Mesodermal cell (in vitro differentiated cells): ENCODE data around the gene SDK1.
"Not testable (repeated sequence)": the region's sequence is repeated elsewhere in the genome, so short reads cannot be mapped to it uniquely, and the experiment has no call there.

Source experiments
- H3K27ac ChIP-seq: 2 replicates; pipeline ENCODE4 v1.7.0; 2013; ENCODE audit warnings: mild to moderate bottlenecking, low read depth, low read length, moderate library complexity; ENCODE audit not compliant: severe bottlenecking
- H3K36me3 ChIP-seq: 2 replicates; pipeline ENCODE4 v1.7.1; 2013; ENCODE audit warnings: mild to moderate bottlenecking, low read length, moderate library complexity; ENCODE audit not compliant: control insufficient read depth, insufficient read depth
- H3K4me1 ChIP-seq: one replicate; pipeline ENCODE4 v1.7.1; 2013; ENCODE audit warnings: mild to moderate bottlenecking, low read length; ENCODE audit not compliant: insufficient read depth, control insufficient read depth, poor library complexity, severe bottlenecking
- H3K4me3 ChIP-seq: 2 replicates; pipeline ENCODE4 v1.7.0; 2013; ENCODE audit warnings: low read length, control low read depth, mild to moderate bottlenecking; ENCODE audit not compliant: insufficient read depth, poor library complexity, severe bottlenecking; ENCODE audit errors: extremely low read depth
- H3K9me3 ChIP-seq: 2 replicates; pipeline ENCODE4 v1.7.1; 2013; ENCODE audit warnings: mild to moderate bottlenecking, low read length, moderate library complexity; ENCODE audit not compliant: control insufficient read depth
- WGBS, 2 experiments: methylation state at CpG; one replicate each; pipeline ENCODE4 v1.1.5; 2013; ENCODE audit warnings: missing lambda C conversion rate in 2 of 2; ENCODE audit not compliant: insufficient coverage in 2 of 2; 5-methylcytosine and 5-hydroxymethylcytosine counted together

Gene SDK1

GRCh38 chr7:4093035-4093434 is 792.0 kb downstream of the SDK1 start:
- Histone ChIP-seq H3K9me3 (peaks cover 9% of the 10 kb centered on the region), H3K36me3 (no peaks in the 10 kb centered on the region), H3K4me1 (no peaks in the 10 kb centered on the region), H3K27ac (no peak overlapping the region), H3K4me3 (no peak overlapping the region)
- 88 to 100% methylated on average over 1 of the region's 2 CpGs for WGBS, 2 experiments

GRCh38 chr7:4093483-4093882 is 792.4 kb downstream of the SDK1 start:
- Histone ChIP-seq H3K4me1 (no peaks in the 10 kb centered on the region), H3K9me3 (peaks cover 9% of the 10 kb centered on the region), H3K4me3 (no peak overlapping the region), H3K36me3 (no peaks in the 10 kb centered on the region), H3K27ac (no peak overlapping the region)
- 92 to 94% methylated on average over 21 of the region's 21 CpGs for WGBS, 2 experiments

- not testable (repeated sequence) for H3K4me3 ChIP-seq, H3K27ac ChIP-seq, H3K4me1 ChIP-seq, H3K36me3 ChIP-seq, H3K9me3 ChIP-seq
- 89 to 98% methylated on average over 6 of the region's 9 CpGs for WGBS, 2 experiments
These were observed 793.1 kb downstream of the SDK1 start for GRCh38 chr7:4094158-4094557.

- Histone ChIP-seq H3K27ac (no peak overlapping the region), H3K36me3 (no peaks in the 10 kb centered on the region), H3K4me3 (no peak overlapping the region), H3K4me1 (no peaks in the 10 kb centered on the region), H3K9me3 (no peaks in the 10 kb centered on the region)
- WGBS, 2 experiments: 81 to 88% methylated on average over 4 to 10 of the region's 12 CpGs
These were observed 796.1 kb downstream of the SDK1 start for GRCh38 chr7:4097001-4097609.

GRCh38 chr7:4098169-4098568 is 797.1 kb downstream of the SDK1 start:
- Histone ChIP-seq H3K4me1 (no peaks in the 10 kb centered on the region), H3K4me3 (no peak overlapping the region), H3K36me3 (no peaks in the 10 kb centered on the region), H3K9me3 (no peaks in the 10 kb centered on the region), H3K27ac (no peak overlapping the region)
- WGBS, 2 experiments: 90 to 99% methylated on average over 5 to 8 of the region's 11 CpGs

GRCh38 chr7:4099651-4100050 is 798.6 kb downstream of the SDK1 start:
- H3K4me3 ChIP-seq: no peak overlapping the region
- H3K27ac ChIP-seq: no peak overlapping the region
- no peaks in the 10 kb centered on the region for H3K9me3 ChIP-seq
- 87 to 97% methylated on average over 14 of the region's 14 CpGs for WGBS, 2 experiments
- no peaks in the 10 kb centered on the region for H3K36me3 ChIP-seq
- H3K4me1 ChIP-seq: no peaks in the 10 kb centered on the region

- no peaks in the 10 kb centered on the region for H3K36me3 ChIP-seq
- no peak overlapping the region for H3K27ac ChIP-seq
- no peaks in the 10 kb centered on the region for H3K9me3 ChIP-seq
- WGBS, 2 experiments: 90 to 94% methylated on average over 5 to 7 of the region's 8 CpGs
- no peak overlapping the region for H3K4me3 ChIP-seq
- no peaks in the 10 kb centered on the region for H3K4me1 ChIP-seq
These were observed 799.1 kb downstream of the SDK1 start for GRCh38 chr7:4100148-4100547.

GRCh38 chr7:4100691-4101090 is 799.6 kb downstream of the SDK1 start:
- WGBS, 2 experiments: 95 to 96% methylated on average over 7 to 9 of the region's 11 CpGs
- Histone ChIP-seq H3K4me3 (no peak overlapping the region), H3K27ac (no peak overlapping the region), H3K4me1 (no peaks in the 10 kb centered on the region), H3K9me3 (no peaks in the 10 kb centered on the region), H3K36me3 (no peaks in the 10 kb centered on the region)

- Histone ChIP-seq H3K27ac (no peak overlapping the region), H3K9me3 (no peaks in the 10 kb centered on the region), H3K36me3 (no peaks in the 10 kb centered on the region), H3K4me3 (no peak overlapping the region), H3K4me1 (no peaks in the 10 kb centered on the region)
- 92 to 95% methylated on average over 8 to 12 of the region's 14 CpGs for WGBS, 2 experiments
These were observed 801.3 kb downstream of the SDK1 start for GRCh38 chr7:4102231-4102841.

- no peaks in the 10 kb centered on the region for H3K36me3 ChIP-seq
- H3K9me3 ChIP-seq: no peaks in the 10 kb centered on the region
- H3K4me1 ChIP-seq: no peaks in the 10 kb centered on the region
- 85 to 87% methylated on average over 14 to 15 of the region's 17 CpGs for WGBS, 2 experiments
- H3K4me3 ChIP-seq: no peak overlapping the region
- no peak overlapping the region for H3K27ac ChIP-seq
These were observed 802.5 kb downstream of the SDK1 start for GRCh38 chr7:4103352-4104091.

- H3K27ac ChIP-seq: no peak overlapping the region
- no peaks in the 10 kb centered on the region for H3K4me1 ChIP-seq
- H3K36me3 ChIP-seq: no peaks in the 10 kb centered on the region
- H3K9me3 ChIP-seq: no peaks in the 10 kb centered on the region
- WGBS, 2 experiments: 90 to 99% methylated on average over 9 to 11 of the region's 11 CpGs
- no peak overlapping the region for H3K4me3 ChIP-seq
These were observed 806.8 kb downstream of the SDK1 start for GRCh38 chr7:4107839-4108238.
